ENCODE results near the gene NMS. TPM values are rescaled to one million over a fixed set of nuclear protein-coding genes. Genes with fewer than 3 reads are reported as not detected.

The NMS gene, protein sequence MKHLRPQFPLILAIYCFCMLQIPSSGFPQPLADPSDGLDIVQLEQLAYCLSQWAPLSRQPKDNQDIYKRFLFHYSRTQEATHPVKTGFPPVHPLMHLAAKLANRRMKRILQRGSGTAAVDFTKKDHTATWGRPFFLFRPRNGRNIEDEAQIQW
- not detected for polyA plus RNA-seq
- long read RNA-seq, donor 1 = 0 reads
- long read RNA-seq, donor 2 = 0 reads
- long read RNA-seq, donor 3 = 0 reads
- long read RNA-seq, donor 4 = 0 reads
- long read RNA-seq, donor 5 = 0 reads
- long read RNA-seq, donor 6 = 0 reads
- long read RNA-seq, donor 7 = 0 reads
- long read RNA-seq, donor 8 = 0 reads
- long read RNA-seq, donor 9 = 0 reads
- long read RNA-seq, donor 10 = 0 reads

DNA sequence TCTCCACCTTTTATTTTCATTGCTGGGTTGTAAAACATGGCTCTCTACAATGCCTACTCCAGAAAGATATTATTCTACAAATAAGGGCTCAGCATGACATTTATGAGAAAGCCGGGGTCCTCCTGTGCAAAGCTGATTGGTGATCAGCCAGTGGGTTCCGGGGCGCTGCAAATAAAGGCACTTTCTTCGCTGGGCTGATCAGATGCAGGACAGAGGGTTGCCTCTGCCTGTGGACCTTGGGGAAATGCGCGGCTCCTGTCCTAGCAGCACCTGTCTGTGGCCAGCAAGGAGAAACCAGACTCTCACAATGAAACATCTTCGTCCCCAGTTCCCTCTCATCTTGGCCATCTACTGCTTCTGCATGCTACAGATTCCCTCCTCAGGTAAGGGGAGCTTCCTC is at the start of gene NMS:
Gene NMS (plus strand): TSS at position 301 of the 400 bp plus-strand sequence. CDS start 7 bp downstream, at position 308.
- Histone ChIP-seq H3K4me1 (ENCODE audit: control insufficient read depth in 3 of 3, insufficient read depth in 2 of 3, low read depth in 1 of 3, low read length in 2 of 3) (no peaks in the 10 kb centered on the region), H3K36me3 (ENCODE audit: control insufficient read depth in 3 of 3, insufficient read depth in 2 of 3, low read depth in 1 of 3, low read length in 3 of 3) (no peaks in the 10 kb centered on the region), H3K9me3 (ENCODE audit: control insufficient read depth in 2 of 2, insufficient read depth in 1 of 2, low read depth in 1 of 2, low read length in 1 of 2) (no peaks in the 10 kb centered on the region), H3K27me3 (ENCODE audit: control insufficient read depth in 3 of 3, insufficient read depth in 3 of 3, low read length in 3 of 3) (peaks cover 0 to 2% (median 0%) of the 10 kb centered on the region in 3 donors), H3K4me3 (ENCODE audit: low read depth in 1 of 3, low read length in 3 of 3) (no peak within 1 kb of the TSS), H3K27ac (ENCODE audit: low read depth in 1 of 3, low read length in 2 of 3) (no peak within 1 kb of the TSS)
- DNase-seq = no peak
- FAIRE-seq = no peak
- WGBS, 3 donors = 81 to 92% (median 91%) methylated on average over 7 of the region's 7 CpGs

DNA sequence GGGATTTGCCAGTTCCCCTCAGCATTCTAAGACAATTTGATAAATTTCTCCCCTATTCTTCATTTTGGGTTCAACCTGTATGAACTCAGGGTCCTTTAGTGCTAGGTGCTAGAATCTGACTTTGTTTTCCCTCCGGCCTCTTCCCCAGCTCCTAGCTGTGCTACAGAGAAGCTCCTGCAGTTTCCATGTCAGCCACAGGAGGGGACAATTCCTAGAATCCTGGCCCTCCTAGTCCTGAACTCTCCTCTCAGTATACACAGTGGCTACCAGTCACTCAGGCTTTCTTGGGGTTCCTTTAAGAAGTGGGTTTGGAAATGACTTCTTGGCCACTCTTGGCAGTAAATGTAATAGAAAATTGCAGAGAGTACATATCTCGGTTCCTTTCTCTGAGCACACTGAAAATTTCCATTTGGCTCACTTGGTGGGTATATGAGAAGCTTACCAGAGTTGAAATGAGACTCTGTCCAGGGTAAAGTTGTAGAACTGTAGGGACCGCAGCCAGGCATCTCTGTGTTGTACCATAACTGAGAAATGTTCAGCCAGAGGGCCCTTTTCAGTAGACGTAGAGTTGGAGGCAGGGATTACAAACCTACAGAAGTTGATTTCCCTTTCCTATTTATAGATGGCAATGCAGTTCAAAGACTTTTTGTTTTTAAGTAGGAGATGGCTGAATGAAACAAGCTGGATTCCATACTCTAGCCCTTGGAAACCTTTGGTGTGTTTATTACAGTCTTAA is 47.8 kb upstream of the NMS start:
- Histone ChIP-seq H3K4me1 (ENCODE audit: control insufficient read depth in 3 of 3, insufficient read depth in 2 of 3, low read depth in 1 of 3, low read length in 2 of 3) (peaks cover 0 to 4% (median 0%) of the 10 kb centered on the region in 3 donors), H3K27me3 (ENCODE audit: control insufficient read depth in 3 of 3, insufficient read depth in 3 of 3, low read length in 3 of 3) (no peaks in the 10 kb centered on the region), H3K9me3 (ENCODE audit: control insufficient read depth in 2 of 2, insufficient read depth in 1 of 2, low read depth in 1 of 2, low read length in 1 of 2) (no peaks in the 10 kb centered on the region), H3K4me3 (ENCODE audit: low read depth in 1 of 3, low read length in 3 of 3) (no peak overlapping the region), H3K27ac (ENCODE audit: low read depth in 1 of 3, low read length in 2 of 3) (no peak overlapping the region), H3K36me3 (ENCODE audit: control insufficient read depth in 3 of 3, insufficient read depth in 2 of 3, low read depth in 1 of 3, low read length in 3 of 3) (no peaks in the 10 kb centered on the region)
- no peak for FAIRE-seq
- DNase-seq = peak; percentile 26 to 40
- 85 to 87% (median 85%) methylated on average over 4 of the region's 4 CpGs for WGBS, 3 donors

DNA sequence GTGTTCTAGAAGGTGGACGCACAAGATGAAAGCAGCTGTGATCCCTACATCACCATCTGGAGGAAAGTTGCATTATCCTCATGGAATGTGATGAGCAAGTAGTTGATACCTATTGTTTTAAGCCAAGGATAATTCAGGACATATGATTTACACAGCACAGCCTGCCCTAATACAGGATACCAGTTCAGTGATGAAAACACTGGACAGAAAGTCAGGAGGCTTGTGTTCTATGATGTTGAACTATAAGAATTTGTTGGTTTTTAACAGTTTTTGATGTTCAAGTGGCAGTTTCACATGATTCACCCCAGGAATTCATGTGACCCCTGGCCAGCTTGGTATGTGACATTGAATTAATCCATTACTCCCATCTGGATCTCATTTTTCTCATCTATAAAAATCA is 46.7 kb upstream of the NMS start:
- FAIRE-seq (no peak), DNase-seq (no peak)
- WGBS, 3 donors = 87 to 91% (median 87%) methylated on average over 1 of the region's 1 CpG
- H3K27ac ChIP-seq (ENCODE audit: low read depth in 1 of 3, low read length in 2 of 3) = no peak overlapping the region
- H3K9me3 ChIP-seq (ENCODE audit: control insufficient read depth in 2 of 2, insufficient read depth in 1 of 2, low read depth in 1 of 2, low read length in 1 of 2) = no peaks in the 10 kb centered on the region
- no peaks in the 10 kb centered on the region for H3K27me3 ChIP-seq (ENCODE audit: control insufficient read depth in 3 of 3, insufficient read depth in 3 of 3, low read length in 3 of 3)
- no peaks in the 10 kb centered on the region for H3K4me1 ChIP-seq (ENCODE audit: control insufficient read depth in 3 of 3, insufficient read depth in 2 of 3, low read depth in 1 of 3, low read length in 2 of 3)
- H3K36me3 ChIP-seq (ENCODE audit: control insufficient read depth in 3 of 3, insufficient read depth in 2 of 3, low read depth in 1 of 3, low read length in 3 of 3) = no peaks in the 10 kb centered on the region
- H3K4me3 ChIP-seq (ENCODE audit: low read depth in 1 of 3, low read length in 3 of 3) = no peak overlapping the region

DNA sequence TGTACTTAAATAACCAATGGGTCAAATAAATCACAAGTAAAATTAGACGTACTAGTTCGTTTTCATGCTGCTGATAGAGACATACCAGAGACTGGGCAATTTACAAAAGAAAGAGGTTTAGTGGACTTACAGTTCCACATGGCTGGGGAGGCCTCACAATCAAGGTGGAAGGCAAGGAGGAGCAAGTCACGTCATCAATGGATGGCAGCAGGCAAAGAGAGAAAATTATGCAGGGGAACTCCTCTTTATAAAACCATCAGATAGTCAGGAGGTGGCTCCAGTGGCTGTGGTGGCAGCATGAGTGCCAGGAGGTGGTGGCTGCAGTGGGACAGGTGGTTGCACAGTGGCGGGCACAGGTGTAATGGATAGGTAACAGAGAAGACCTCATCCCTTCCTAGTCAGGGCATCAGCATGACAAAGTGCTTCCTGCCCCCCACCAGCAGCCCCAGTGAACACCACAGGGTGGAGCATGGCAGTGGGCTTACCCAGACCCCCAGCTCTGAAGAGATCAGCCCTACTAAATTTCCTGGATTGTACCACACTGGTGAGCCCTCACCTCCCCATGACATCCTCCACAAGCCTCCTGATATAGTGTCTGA is 45.9 kb upstream of the NMS start:
- no peak overlapping the region for H3K27ac ChIP-seq (ENCODE audit: low read depth in 1 of 3, low read length in 2 of 3)
- H3K4me3 ChIP-seq (ENCODE audit: low read depth in 1 of 3, low read length in 3 of 3) = no peak overlapping the region
- 79 to 90% (median 82%) methylated on average over 4 of the region's 4 CpGs for WGBS, 3 donors
- H3K36me3 ChIP-seq (ENCODE audit: control insufficient read depth in 3 of 3, insufficient read depth in 2 of 3, low read depth in 1 of 3, low read length in 3 of 3) = no peaks in the 10 kb centered on the region
- H3K4me1 ChIP-seq (ENCODE audit: control insufficient read depth in 3 of 3, insufficient read depth in 2 of 3, low read depth in 1 of 3, low read length in 2 of 3) = no peaks in the 10 kb centered on the region
- FAIRE-seq (no peak), DNase-seq (no peak)
- no peaks in the 10 kb centered on the region for H3K9me3 ChIP-seq (ENCODE audit: control insufficient read depth in 2 of 2, insufficient read depth in 1 of 2, low read depth in 1 of 2, low read length in 1 of 2)
- no peaks in the 10 kb centered on the region for H3K27me3 ChIP-seq (ENCODE audit: control insufficient read depth in 3 of 3, insufficient read depth in 3 of 3, low read length in 3 of 3)

DNA sequence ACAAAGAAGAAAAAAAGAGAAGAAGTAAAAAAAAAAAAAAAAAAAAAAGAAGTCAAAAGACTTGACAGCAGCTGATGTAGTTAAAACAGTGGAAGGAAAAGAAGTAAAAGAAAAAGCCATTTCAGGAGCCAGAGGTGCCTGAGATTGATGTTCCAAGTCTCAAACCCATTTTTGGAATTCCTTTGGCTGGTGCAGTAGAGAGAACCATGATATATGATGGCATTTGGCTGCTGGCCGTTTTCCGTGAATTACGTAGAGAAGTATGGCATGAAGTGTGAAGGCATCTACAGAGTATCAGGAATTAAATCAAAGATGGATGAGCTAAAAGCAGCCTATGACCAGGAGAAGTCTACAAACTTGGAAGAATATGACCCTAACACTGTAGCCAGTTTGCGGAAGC is 45.2 kb upstream of the NMS start:
- Histone ChIP-seq H3K27me3 (ENCODE audit: control insufficient read depth in 3 of 3, insufficient read depth in 3 of 3, low read length in 3 of 3) (no peaks in the 10 kb centered on the region), H3K36me3 (ENCODE audit: control insufficient read depth in 3 of 3, insufficient read depth in 2 of 3, low read depth in 1 of 3, low read length in 3 of 3) (no peaks in the 10 kb centered on the region), H3K4me1 (ENCODE audit: control insufficient read depth in 3 of 3, insufficient read depth in 2 of 3, low read depth in 1 of 3, low read length in 2 of 3) (no peaks in the 10 kb centered on the region), H3K9me3 (ENCODE audit: control insufficient read depth in 2 of 2, insufficient read depth in 1 of 2, low read depth in 1 of 2, low read length in 1 of 2) (no peaks in the 10 kb centered on the region), H3K4me3 (ENCODE audit: low read depth in 1 of 3, low read length in 3 of 3) (no peak overlapping the region), H3K27ac (ENCODE audit: low read depth in 1 of 3, low read length in 2 of 3) (no peak overlapping the region)
- 82 to 91% (median 89%) methylated on average over 4 of the region's 4 CpGs for WGBS, 3 donors
- FAIRE-seq = no peak
- no peak for DNase-seq

DNA sequence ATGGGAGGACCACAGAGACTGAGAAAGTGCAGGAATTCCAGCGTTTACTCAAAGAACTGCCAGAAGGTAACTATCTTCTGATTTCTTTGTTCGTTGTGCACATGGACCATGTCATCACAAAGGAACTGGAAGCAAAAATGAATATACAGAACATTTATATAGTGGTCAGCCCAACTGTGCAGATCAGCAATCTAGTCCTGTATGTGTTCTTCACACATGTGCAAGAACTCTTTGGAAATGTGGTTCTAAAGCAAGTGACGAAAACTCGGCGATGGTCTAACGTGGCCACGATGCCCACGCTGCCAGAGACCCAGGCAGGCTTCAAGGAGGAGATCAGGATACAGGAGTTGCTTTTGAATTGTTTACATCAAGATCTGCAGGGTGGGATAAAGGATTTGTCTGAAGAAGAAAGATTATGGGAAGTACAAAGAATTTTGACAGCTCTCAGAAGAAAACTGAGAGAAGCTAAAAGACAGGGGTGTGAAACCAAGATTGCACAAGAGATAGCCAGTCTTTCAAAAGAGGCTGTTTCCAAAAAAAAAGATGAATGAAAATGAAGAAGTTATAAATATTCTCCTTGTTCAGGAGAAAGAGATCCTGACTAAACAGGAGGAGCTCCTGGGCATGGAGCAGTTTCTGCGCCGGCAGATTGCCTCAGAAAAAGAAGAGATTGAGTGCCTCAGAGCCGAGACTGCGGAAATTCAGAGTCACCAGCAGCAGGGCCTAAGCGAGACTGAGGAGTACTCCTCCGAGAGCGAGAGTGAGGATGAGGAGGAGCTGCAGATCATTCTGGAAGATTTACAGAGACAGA is 44.5 kb upstream of the NMS start:
- Histone ChIP-seq H3K27me3 (ENCODE audit: control insufficient read depth in 3 of 3, insufficient read depth in 3 of 3, low read length in 3 of 3) (no peaks in the 10 kb centered on the region), H3K4me1 (ENCODE audit: control insufficient read depth in 3 of 3, insufficient read depth in 2 of 3, low read depth in 1 of 3, low read length in 2 of 3) (no peaks in the 10 kb centered on the region), H3K36me3 (ENCODE audit: control insufficient read depth in 3 of 3, insufficient read depth in 2 of 3, low read depth in 1 of 3, low read length in 3 of 3) (no peaks in the 10 kb centered on the region), H3K9me3 (ENCODE audit: control insufficient read depth in 2 of 2, insufficient read depth in 1 of 2, low read depth in 1 of 2, low read length in 1 of 2) (no peaks in the 10 kb centered on the region), H3K27ac (ENCODE audit: low read depth in 1 of 3, low read length in 2 of 3) (no peak overlapping the region), H3K4me3 (ENCODE audit: low read depth in 1 of 3, low read length in 3 of 3) (no peak overlapping the region)
- no peak for FAIRE-seq
- 83 to 87% (median 83%) methylated on average over 15 of the region's 15 CpGs for WGBS, 3 donors
- DNase-seq = no peak

DNA sequence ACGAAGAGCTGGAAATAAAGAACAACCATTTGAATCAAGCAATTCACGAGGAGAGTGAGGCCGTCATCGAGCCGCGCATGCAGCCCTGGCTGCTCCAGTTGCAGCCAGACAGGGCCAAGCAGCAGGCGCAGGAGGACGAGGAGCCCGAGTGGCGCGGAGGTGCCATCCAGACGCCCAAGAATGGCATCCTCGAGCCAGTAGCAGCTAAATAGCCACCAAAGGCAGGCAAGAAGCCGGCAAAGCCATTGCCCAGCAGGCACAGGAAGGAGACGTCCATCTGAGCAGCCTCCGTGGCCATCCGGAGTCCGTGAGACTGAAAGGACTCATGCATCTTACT is 43.9 kb upstream of the NMS start:
- FAIRE-seq (no peak), DNase-seq (no peak)
- no peaks in the 10 kb centered on the region for H3K27me3 ChIP-seq (ENCODE audit: control insufficient read depth in 3 of 3, insufficient read depth in 3 of 3, low read length in 3 of 3)
- no peaks in the 10 kb centered on the region for H3K4me1 ChIP-seq (ENCODE audit: control insufficient read depth in 3 of 3, insufficient read depth in 2 of 3, low read depth in 1 of 3, low read length in 2 of 3)
- 85 to 88% (median 87%) methylated on average over 18 of the region's 18 CpGs for WGBS, 3 donors
- H3K27ac ChIP-seq (ENCODE audit: low read depth in 1 of 3, low read length in 2 of 3) = no peak overlapping the region
- H3K36me3 ChIP-seq (ENCODE audit: control insufficient read depth in 3 of 3, insufficient read depth in 2 of 3, low read depth in 1 of 3, low read length in 3 of 3) = no peaks in the 10 kb centered on the region
- H3K4me3 ChIP-seq (ENCODE audit: low read depth in 1 of 3, low read length in 3 of 3) = no peak overlapping the region
- H3K9me3 ChIP-seq (ENCODE audit: control insufficient read depth in 2 of 2, insufficient read depth in 1 of 2, low read depth in 1 of 2, low read length in 1 of 2) = no peaks in the 10 kb centered on the region

DNA sequence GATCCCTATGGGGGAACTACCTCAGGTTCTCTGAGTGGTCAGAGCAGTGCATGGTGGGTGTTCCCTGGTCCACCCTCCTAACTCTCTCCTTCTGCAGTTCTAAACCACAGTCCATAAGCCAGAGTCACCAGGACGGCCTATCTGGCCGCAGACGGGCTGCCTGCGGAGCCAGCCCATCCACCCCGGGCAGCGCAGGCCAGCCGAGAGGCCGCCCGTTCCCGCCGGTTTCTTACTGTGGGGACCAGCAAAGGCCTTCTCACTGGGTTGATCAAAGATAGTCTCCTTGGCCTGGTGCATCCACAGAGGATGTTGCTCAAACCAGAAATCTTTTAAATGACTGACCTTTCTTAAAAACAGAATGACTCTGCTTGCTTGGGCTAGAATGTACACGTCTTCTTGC is 43.2 kb upstream of the NMS start:
- FAIRE-seq (no peak), DNase-seq (no peak)
- Histone ChIP-seq H3K36me3 (ENCODE audit: control insufficient read depth in 3 of 3, insufficient read depth in 2 of 3, low read depth in 1 of 3, low read length in 3 of 3) (no peaks in the 10 kb centered on the region), H3K9me3 (ENCODE audit: control insufficient read depth in 2 of 2, insufficient read depth in 1 of 2, low read depth in 1 of 2, low read length in 1 of 2) (no peaks in the 10 kb centered on the region), H3K27me3 (ENCODE audit: control insufficient read depth in 3 of 3, insufficient read depth in 3 of 3, low read length in 3 of 3) (no peaks in the 10 kb centered on the region), H3K4me1 (ENCODE audit: control insufficient read depth in 3 of 3, insufficient read depth in 2 of 3, low read depth in 1 of 3, low read length in 2 of 3) (no peaks in the 10 kb centered on the region), H3K27ac (ENCODE audit: low read depth in 1 of 3, low read length in 2 of 3) (no peak overlapping the region), H3K4me3 (ENCODE audit: low read depth in 1 of 3, low read length in 3 of 3) (no peak overlapping the region)
- WGBS, 3 donors = 90 to 93% (median 92%) methylated on average over 12 of the region's 12 CpGs
